T1000 (cell line): Measurements from ENCODE around the gene LRP5.
"Not testable (repeated sequence)": the region's sequence is repeated elsewhere in the genome, so short reads cannot be mapped to it uniquely, and the experiment has no call there.

Source experiments
- DNase-seq: peaks from one replicate; lab custom pipeline; 2025; ENCODE audit warnings: mixed read lengths; lab: John Stamatoyannopoulos, UW

Gene LRP5

DNA sequence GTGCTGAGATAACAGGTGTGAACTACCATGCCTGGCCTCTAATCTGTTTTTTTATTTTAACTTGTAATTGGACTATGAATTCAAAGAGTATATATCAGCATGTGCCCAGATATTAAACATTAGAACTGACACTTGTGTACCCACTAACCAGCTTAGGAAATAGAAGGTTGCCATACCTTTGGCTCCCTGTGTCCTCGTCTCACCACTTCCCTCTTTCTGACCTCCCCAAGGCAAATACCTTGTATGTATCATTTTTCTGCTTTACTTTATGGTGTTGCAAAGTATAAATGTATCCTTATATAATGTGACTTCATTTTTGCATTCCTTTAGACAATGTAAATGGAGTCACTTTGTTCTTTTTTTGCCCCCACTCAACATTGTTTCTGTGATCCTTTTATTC is 157.3 kb downstream of the LRP5 start:
- no peak for DNase-seq

- DNase-seq: no peak
Measured at GRCh38 chr11:68470304-68470811, 158.0 kb downstream of the LRP5 start.

DNA sequence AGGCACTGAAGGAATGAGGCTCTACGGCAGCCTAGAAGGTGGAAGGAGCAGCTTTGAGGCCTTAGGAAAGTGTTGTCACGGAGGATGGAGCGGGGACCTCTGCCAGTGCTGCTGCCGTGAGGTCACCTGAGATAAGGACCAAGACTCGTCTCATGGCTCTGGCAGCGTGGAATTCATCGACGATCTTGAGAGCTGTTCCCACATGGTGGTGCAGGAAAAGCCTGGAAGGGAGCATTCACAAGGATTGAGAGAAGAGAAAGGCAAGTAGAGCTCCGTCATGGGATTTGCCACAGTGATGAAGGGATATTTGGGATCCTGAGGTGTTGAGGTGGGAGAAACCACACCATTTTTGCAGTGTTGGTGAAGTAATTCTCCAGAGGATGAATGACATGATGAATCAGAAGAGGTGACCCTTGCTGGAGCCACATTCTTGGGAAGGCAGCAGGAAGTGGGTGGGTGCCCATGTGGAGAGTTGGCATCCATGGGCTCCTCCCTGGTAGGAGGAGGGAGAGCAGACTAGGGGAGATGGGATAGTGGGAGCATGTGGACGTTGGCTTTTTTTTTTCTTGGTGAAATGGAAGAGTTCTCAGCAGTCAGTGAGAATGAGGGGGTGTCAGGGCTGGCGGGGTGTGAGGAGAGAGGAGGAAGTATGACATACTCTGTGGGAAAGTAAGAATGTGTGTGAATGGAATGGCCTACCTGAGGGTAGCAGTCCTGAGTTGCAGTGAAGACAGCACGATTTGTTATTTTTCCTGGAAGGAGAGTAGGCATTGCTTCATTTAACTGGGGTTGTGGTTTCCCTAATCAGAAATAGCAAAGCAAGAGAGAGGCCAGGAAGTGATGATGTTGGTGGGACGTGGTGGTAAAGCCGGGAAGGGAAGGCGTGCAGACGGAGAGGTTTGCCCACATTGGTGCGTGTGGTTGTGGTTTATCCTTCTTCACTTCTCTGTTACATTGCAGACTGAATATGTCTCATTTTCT is 159.3 kb downstream of the LRP5 start:
- DNase-seq: no peak

GRCh38 chr11:68472778-68473177 is 160.4 kb downstream of the LRP5 start:
- no peak for DNase-seq

DNA sequence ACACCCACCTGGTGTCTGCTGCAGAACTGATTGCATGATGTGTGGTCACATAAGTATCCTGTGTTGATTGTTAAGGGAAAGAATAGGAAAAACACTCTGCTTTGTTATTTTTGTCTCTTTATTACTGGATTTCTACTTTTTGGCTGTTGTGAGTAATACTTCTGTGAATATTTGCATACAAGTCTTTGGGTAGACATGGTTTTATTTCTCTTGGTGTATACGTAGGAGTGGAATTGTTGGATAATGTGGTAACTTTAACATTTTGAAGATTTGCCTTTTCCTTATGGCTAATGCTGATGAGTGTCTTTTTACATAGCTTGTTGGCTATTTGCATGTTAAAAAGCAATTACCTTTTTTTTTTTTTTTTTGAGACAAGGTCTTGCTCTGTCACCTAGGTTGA is 161.3 kb downstream of the LRP5 start:
- no peak for DNase-seq

- not testable (repeated sequence) for DNase-seq
Measured at GRCh38 chr11:68475626-68476025, 163.2 kb downstream of the LRP5 start.

- no peak for DNase-seq
Measured at GRCh38 chr11:68479390-68479789, 167.0 kb downstream of the LRP5 start.

- DNase-seq: no peak
Measured at GRCh38 chr11:68480193-68480592, 167.8 kb downstream of the LRP5 start.

DNA sequence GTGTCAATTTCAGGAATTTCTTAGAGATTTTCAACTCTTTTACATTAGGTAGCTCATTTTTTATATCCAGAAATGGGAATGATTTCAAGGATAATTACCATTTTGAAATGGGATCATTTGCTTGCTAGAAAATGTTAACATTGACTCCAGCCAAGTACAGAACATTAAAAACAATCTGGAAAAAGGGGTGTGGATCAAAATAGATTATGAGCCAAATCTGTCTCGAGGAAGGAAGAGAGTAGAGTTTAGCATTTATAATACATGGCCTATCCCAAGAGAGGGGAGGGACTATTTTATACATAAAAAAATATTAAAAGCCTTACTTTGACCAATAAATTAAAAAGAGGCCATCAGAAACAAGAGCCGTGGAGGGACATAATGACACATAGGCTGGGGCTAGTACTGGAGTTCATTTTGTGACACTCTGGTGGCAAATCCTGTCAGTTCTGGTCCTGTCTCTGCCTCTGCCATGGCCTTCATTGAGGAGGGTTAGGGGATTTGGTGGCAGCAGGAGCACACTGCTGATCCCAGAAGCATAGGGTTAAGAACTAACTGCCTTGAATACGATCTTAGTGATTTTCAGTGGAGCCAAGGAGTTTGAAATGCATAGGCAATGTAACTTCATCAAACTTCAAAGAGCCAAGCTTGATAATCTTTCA is 168.6 kb downstream of the LRP5 start:
- no peak for DNase-seq

DNA sequence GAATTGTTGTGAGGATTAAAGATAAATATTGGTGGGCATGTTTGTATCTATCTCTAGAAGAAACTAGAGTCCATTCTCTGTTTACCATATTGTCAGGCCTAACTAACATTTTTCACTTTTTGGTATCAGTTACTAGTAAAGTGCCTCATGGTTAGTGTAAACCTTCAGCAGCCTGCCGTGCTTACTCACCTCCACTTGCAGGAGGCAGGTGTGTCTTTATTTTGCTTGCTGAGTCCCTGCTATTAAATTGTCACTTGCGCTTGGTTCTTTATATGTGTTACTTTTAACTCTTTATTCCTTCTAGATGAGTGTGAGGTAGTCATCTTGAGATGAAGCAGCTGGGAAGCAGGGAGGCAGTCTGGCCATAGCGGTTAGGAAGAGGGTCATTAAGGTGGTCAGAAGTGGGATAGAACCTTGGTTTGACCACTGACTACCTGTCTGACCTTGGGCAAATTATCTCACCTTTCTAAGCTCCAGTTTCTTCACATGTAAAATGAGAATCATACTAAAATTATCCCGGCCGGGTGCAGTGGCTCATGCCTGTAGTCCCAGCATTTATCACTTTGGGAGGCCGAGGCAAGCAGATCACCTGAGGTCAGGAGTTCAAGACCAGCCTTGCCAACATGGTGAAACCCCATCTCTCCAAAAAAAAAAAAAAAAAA is 169.3 kb downstream of the LRP5 start:
- DNase-seq: no peak

- no peak for DNase-seq
Measured at GRCh38 chr11:68488623-68489022, 176.2 kb downstream of the LRP5 start.

DNA sequence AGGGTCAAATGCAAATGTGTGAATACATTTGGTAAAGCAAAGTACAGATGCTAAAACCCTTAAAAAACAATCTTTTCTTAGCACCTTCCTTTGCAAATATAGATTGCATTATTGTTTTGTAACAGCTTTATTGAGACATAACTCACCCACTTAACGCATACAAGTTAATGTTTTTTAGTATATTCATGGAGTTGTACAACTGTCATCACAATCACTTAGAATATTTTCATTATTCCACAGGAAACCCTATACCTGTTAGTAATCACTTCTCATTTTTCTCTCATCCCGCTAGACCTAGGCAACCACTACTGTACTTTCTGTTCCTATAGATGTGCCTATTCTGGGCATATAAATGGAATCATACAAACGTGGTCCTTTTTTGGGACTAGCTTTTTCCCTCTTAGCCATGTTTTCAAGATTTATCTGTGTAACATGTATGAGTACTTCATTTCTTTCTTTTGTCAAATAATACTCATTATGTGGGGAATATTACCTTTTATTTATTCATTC is 182.9 kb downstream of the LRP5 start:
- no peak for DNase-seq

GRCh38 chr11:68495872-68496271 is 183.5 kb downstream of the LRP5 start:
- no peak for DNase-seq

- no peak for DNase-seq
Measured at GRCh38 chr11:68497761-68498160, 185.4 kb downstream of the LRP5 start.

- no peak for DNase-seq
Measured at GRCh38 chr11:68498321-68498720, 185.9 kb downstream of the LRP5 start.
